ENCODE measurements around the gene PLXDC1. TPM values are rescaled to one million over a fixed set of nuclear protein-coding genes. Genes with fewer than 3 reads are reported as not detected.

The PLXDC1 gene
- total and polyA plus RNA-seq, 2 of the 13 experiments (the other 11 are each of a cell fraction or from before 2014, with no cell fraction given), result not detected

- Histone ChIP-seq H3K4me2 (ENCODE audit: low read depth, low read length) (no peak overlapping the region), H3K79me2 (ENCODE audit: insufficient read depth, low read length) (no peaks in the 10 kb centered on the region), H2AFZ (ENCODE audit: low read length) (no peak overlapping the region), H3K4me3 (replicated peaks in 1 of 3; ENCODE audit: insufficient read depth in 1 of 3, low read depth in 2 of 3, low read length in 3 of 3) (no peak overlapping the region), H3K27me3 (ENCODE audit: control insufficient read depth in 1 of 2, insufficient read depth in 2 of 2, low read length in 2 of 2) (peaks cover 4 to 18% of the 10 kb centered on the region in 2 experiments; a peak in 4 of 5 replicates), H3K36me3 (replicated peaks in 1 of 2; ENCODE audit: control insufficient read depth in 1 of 2, insufficient read depth in 2 of 2, low read length in 2 of 2) (no peaks in the 10 kb centered on the region), H3K4me1 (ENCODE audit: insufficient read depth, low read length) (no peaks in the 10 kb centered on the region), H3K9me3 (ENCODE audit: low read length) (no peaks in the 10 kb centered on the region), H3K9ac (ENCODE audit: insufficient read depth, low read depth, low read length) (no peak overlapping the region), H4K20me1 (ENCODE audit: insufficient read depth, low read length) (no peaks in the 10 kb centered on the region; the same call in 1 of the 2 replicates), H3K27ac (ENCODE audit: extremely low read length, insufficient read depth, low read length) (no peak overlapping the region)
- WGBS (ENCODE audit: low lambda C conversion rate), result 27% methylated on average over 6 of the region's 6 CpGs
- DNase-seq (ENCODE audit: low spot score) (no peak), FAIRE-seq (no peak), ATAC-seq (no peak)
- intact Hi-C loops (cut with micrococcal nuclease; ENCODE audit: unreplicated experiment) (no loop called here), in situ Hi-C loops (cut with HindIII; ENCODE audit: extremely low pct_ligation_motif_present, low pct_unique_long_range_greater_than_20kb) (loop anchor here (25.0 kb wide), 1 partner anchor 408 kb away; the partner anchor contains the start of gene PSMB3)
- BruUV-seq (replicated peaks), result no TSS peak
- ChIA-PET POLR2A (no interaction called here), CTCF (ENCODE audit: low intra/inter-chr PET ratio, low total read pairs) (no interaction called here)
- TF ChIP-seq GZF1 (CRISPR knock-in tag; IDR thresholded peaks at IDR 0.05), result no peak
- TF ChIP-seq, protein P1, sequence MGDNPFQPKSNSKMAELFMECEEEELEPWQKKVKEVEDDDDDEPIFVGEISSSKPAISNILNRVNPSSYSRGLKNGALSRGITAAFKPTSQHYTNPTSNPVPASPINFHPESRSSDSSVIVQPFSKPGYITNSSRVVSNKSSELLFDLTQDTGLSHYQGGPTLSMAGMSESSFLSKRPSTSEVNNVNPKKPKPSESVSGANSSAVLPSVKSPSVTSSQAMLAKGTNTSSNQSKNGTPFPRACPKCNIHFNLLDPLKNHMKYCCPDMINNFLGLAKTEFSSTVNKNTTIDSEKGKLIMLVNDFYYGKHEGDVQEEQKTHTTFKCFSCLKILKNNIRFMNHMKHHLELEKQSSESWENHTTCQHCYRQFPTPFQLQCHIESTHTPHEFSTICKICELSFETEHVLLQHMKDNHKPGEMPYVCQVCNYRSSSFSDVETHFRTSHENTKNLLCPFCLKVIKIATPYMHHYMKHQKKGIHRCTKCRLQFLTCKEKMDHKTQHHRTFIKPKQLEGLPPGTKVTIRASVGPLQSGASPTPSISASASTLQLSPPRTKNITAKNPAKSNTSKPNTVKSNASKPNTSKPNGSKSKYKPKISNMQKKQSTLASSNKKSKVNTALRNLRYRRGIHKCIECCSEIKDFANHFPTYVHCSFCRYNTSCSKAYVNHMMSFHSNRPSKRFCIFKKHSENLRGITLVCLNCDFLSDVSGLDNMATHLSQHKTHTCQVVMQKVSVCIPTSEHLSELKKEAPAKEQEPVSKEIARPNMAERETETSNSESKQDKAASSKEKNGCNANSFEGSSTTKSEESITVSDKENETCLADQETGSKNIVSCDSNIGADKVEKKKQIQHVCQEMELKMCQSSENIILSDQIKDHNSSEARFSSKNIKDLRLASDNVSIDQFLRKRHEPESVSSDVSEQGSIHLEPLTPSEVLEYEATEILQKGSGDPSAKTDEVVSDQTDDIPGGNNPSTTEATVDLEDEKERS (CRISPR knock-in tag; IDR thresholded peaks at IDR 0.05), result no peak
Measured at GRCh38 chr17:39170558-39170957, 19.1 kb upstream of the PLXDC1 start.

DNA sequence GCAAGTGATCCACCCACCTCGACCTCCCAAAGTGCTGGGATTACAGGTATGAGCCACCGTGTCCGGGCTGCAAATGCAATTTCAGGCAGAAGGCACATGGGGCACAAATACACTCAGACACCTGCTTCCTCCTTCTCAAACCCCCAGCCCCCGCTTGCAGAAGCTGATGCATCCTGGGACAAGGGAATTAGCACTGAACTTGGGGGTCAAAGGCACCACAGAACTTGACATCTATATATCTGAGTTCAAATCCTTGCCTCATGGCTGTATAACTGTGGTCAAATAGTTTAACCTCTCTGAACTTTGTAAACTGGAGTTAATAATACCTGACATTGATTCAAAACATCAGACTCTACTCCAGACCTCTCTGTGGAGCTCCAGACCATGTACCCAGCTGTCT is 18.7 kb upstream of the PLXDC1 start:
- H3K4me1 ChIP-seq (ENCODE audit: insufficient read depth, low read length), result 0 out of 2 replicates have a peak, but pooled peaks cover under 1% of the 10 kb centered on the region
- peaks cover 4 to 23% of the 10 kb centered on the region in 2 experiments; a peak in 4 of 5 replicates for H3K27me3 ChIP-seq (ENCODE audit: control insufficient read depth in 1 of 2, insufficient read depth in 2 of 2, low read length in 2 of 2)
- no peak overlapping the region for H3K4me2 ChIP-seq (ENCODE audit: low read depth, low read length)
- no peak for TF ChIP-seq NFYB (CRISPR knock-in tag; IDR thresholded peaks at IDR 0.05)
- no peak for TF ChIP-seq CEBPG (CRISPR knock-in tag; IDR thresholded peaks at IDR 0.05)
- no peak for TF ChIP-seq ARNT2 (CRISPR knock-in tag; IDR thresholded peaks at IDR 0.05; ENCODE audit: low read depth)
- TF ChIP-seq PHF5A (CRISPR knock-in tag; IDR thresholded peaks at IDR 0.05; ENCODE audit: low read depth, unreplicated experiment), result no peak
- no peak for TF ChIP-seq ZNF546 (CRISPR knock-in tag; conservative IDR thresholded peaks at IDR 0.05)
- TF ChIP-seq, protein P2, sequence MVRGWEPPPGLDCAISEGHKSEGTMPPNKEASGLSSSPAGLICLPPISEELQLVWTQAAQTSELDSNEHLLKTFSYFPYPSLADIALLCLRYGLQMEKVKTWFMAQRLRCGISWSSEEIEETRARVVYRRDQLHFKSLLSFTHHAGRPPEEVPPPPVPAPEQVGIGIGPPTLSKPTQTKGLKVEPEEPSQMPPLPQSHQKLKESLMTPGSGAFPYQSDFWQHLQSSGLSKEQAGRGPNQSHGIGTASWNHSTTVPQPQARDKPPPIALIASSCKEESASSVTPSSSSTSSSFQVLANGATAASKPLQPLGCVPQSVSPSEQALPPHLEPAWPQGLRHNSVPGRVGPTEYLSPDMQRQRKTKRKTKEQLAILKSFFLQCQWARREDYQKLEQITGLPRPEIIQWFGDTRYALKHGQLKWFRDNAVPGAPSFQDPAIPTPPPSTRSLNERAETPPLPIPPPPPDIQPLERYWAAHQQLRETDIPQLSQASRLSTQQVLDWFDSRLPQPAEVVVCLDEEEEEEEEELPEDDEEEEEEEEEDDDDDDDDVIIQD (CRISPR knock-in tag; IDR thresholded peaks at IDR 0.05; ENCODE audit: low read depth), result no peak
- 3% methylated on average over 4 of the region's 4 CpGs for WGBS (ENCODE audit: low lambda C conversion rate)
- in situ Hi-C loops (cut with HindIII; ENCODE audit: extremely low pct_ligation_motif_present, low pct_unique_long_range_greater_than_20kb), result loop anchor here (25.0 kb wide), 1 partner anchor 408 kb away; the partner anchor contains the start of gene PSMB3
- FAIRE-seq, result no peak
- DNase-seq (ENCODE audit: low spot score), result no peak
- H2AFZ ChIP-seq (ENCODE audit: low read length), result no peak overlapping the region
- no peaks in the 10 kb centered on the region for H3K79me2 ChIP-seq (ENCODE audit: insufficient read depth, low read length)
- H3K36me3 ChIP-seq (replicated peaks in 1 of 2; ENCODE audit: control insufficient read depth in 1 of 2, insufficient read depth in 2 of 2, low read length in 2 of 2), result no peaks in the 10 kb centered on the region
- BruUV-seq (replicated peaks), result no TSS peak
- no peak for ATAC-seq
- POLR2A ChIA-PET, result no interaction called here
- H3K27ac ChIP-seq (ENCODE audit: extremely low read length, insufficient read depth, low read length), result no peak overlapping the region
- H3K9ac ChIP-seq (ENCODE audit: insufficient read depth, low read depth, low read length), result no peak overlapping the region
- intact Hi-C loops (cut with micrococcal nuclease; ENCODE audit: unreplicated experiment), result no loop called here
- H3K9me3 ChIP-seq (ENCODE audit: low read length), result no peaks in the 10 kb centered on the region
- CTCF ChIA-PET (ENCODE audit: low intra/inter-chr PET ratio, low total read pairs), result no interaction called here
- H4K20me1 ChIP-seq (ENCODE audit: insufficient read depth, low read length), result no peaks in the 10 kb centered on the region; the same call in 1 of the 2 replicates
- no peak overlapping the region for H3K4me3 ChIP-seq (replicated peaks in 1 of 3; ENCODE audit: insufficient read depth in 1 of 3, low read depth in 2 of 3, low read length in 3 of 3)
